GM23338 (cell line): ENCODE data around the gene TMEM41B. TPM values are rescaled to one million over a fixed set of nuclear protein-coding genes. Genes with fewer than 3 reads are reported as not detected.

Source experiments
- ATAC-seq: fragments of 200-7000 bp; cut with Tn5 transposase; 3 replicates; pipeline ENCODE4 v1.9.1; 2020
- DNase-seq: peaks from one replicate; pipeline ENCODE4 v3.0.0-alpha.2; 2015; ENCODE audit warnings: low spot score
- H2AFZ ChIP-seq: fragments of 200-600 bp; sonication (generic); 2 replicates; pipeline ENCODE4 v1.8.0; 2016; ENCODE audit warnings: antibody characterized with exemption, mild to moderate bottlenecking, moderate library complexity
- H3F3A ChIP-seq: fragments of 200-600 bp; sonication (generic); replicated peaks from 2 replicates; pipeline ENCODE4 v1.8.0; 2017; ENCODE audit warnings: antibody characterized with exemption, mixed run types, low read depth
- H3K27ac ChIP-seq: fragments of 200-600 bp; sonication (generic); 2 replicates; pipeline ENCODE4 v1.6.1; 2016; ENCODE audit warnings: low read depth
- H3K27me3 ChIP-seq: fragments of 200-600 bp; sonication (generic); 2 replicates; pipeline ENCODE4 v1.8.0; 2016; ENCODE audit warnings: mild to moderate bottlenecking, mixed run types, moderate library complexity; ENCODE audit not compliant: insufficient read depth
- H3K36me3 ChIP-seq: fragments of 200-600 bp; sonication (generic); 2 replicates; pipeline ENCODE4 v1.8.0; 2016; ENCODE audit warnings: mild to moderate bottlenecking; ENCODE audit not compliant: insufficient read depth
- H3K4me1 ChIP-seq: fragments of 200-600 bp; sonication (generic); 2 replicates; pipeline ENCODE4 v1.8.0; 2016; ENCODE audit warnings: mild to moderate bottlenecking, moderate library complexity; ENCODE audit not compliant: insufficient read depth
- H3K4me2 ChIP-seq: fragments of 200-600 bp; sonication (generic); 2 replicates; pipeline ENCODE4 v1.7.1; 2017; ENCODE audit warnings: mixed run types
- H3K4me3 ChIP-seq: fragments of 200-600 bp; sonication (generic); 2 replicates; pipeline ENCODE4 v1.6.1; 2016; ENCODE audit warnings: mixed run types
- H3K79me2 ChIP-seq: fragments of 200-600 bp; sonication (generic); replicated peaks from 2 replicates; pipeline ENCODE4 v1.8.0; 2017; ENCODE audit warnings: mild to moderate bottlenecking; ENCODE audit not compliant: insufficient read depth
- H3K9me2 ChIP-seq: fragments of 200-600 bp; sonication (generic); 2 replicates; pipeline ENCODE4 v1.8.0; 2017; ENCODE audit not compliant: insufficient read depth
- H4K20me1 ChIP-seq: fragments of 200-600 bp; sonication (generic); replicated peaks from 2 replicates; pipeline ENCODE4 v1.8.0; 2017; ENCODE audit warnings: mild to moderate bottlenecking; ENCODE audit not compliant: insufficient read depth
- H3K27ac Mint-ChIP-seq: 2 replicates; pipeline ENCODE4 v1.8.0; 2020; ENCODE audit warnings: inconsistent platforms, mild to moderate bottlenecking, moderate library complexity, mixed read lengths
- H3K27me3 Mint-ChIP-seq: 3 replicates; pipeline ENCODE4 v1.8.0; 2022; ENCODE audit warnings: low read depth, mild to moderate bottlenecking, moderate library complexity, mixed read lengths, inconsistent platforms; ENCODE audit not compliant: insufficient read depth, poor library complexity
- H3K36me3 Mint-ChIP-seq: 3 replicates; pipeline ENCODE4 v1.8.0; 2021; ENCODE audit warnings: low read depth, mild to moderate bottlenecking, inconsistent platforms, moderate library complexity, mixed read lengths
- H3K4me1 Mint-ChIP-seq: 3 replicates; pipeline ENCODE4 v1.8.0; 2020; ENCODE audit warnings: mild to moderate bottlenecking, inconsistent platforms, mixed read lengths
- H3K4me3 Mint-ChIP-seq: 3 replicates; pipeline ENCODE4 v1.8.0; 2021; ENCODE audit warnings: moderate library complexity, mild to moderate bottlenecking, inconsistent platforms, mixed read lengths
- H3K9me3 Mint-ChIP-seq: 3 replicates; pipeline ENCODE4 v1.8.0; 2020; ENCODE audit warnings: moderate library complexity, mild to moderate bottlenecking, inconsistent platforms, mixed read lengths
- CREB1 ChIP-seq: fragments of 250-450 bp; sonication (Bioruptor Pico); IDR thresholded peaks from 2 replicates; pipeline ENCODE4 v1.5.0; 2020; ENCODE audit warnings: low read depth, mild to moderate bottlenecking, moderate library complexity
- CTCF ChIP-seq, 2 experiments: fragments of 200-600 bp in 1 of 2; sonication (generic) in 1 of 2; conservative IDR thresholded peaks; 2 replicates each; pipeline versions ENCODE4 v1.5.1 to v1.6.1; 2016 to 2017; ENCODE audit warnings: antibody characterized with exemption in 2 of 2, low read depth in 2 of 2, mild to moderate bottlenecking in 2 of 2, moderate library complexity in 1 of 2
- ETS1 ChIP-seq: IDR thresholded peaks from 2 replicates; pipeline ENCODE4 v1.6.1; 2016; ENCODE audit warnings: antibody characterized with exemption
- EZH2 ChIP-seq: fragments of 200-600 bp; sonication (generic); IDR thresholded peaks from one replicate; pipeline ENCODE4 v1.8.0; 2017; ENCODE audit warnings: antibody characterized with exemption, mild to moderate bottlenecking, low read depth; ENCODE audit not compliant: unreplicated experiment
- EZH2phosphoT487 ChIP-seq: fragments of 200-600 bp; sonication (generic); IDR thresholded peaks from one replicate; pipeline ENCODE4 v1.8.1; 2018; ENCODE audit warnings: antibody characterized with exemption; ENCODE audit not compliant: unreplicated experiment
- JUNB ChIP-seq: IDR thresholded peaks from one replicate; pipeline ENCODE4 v1.6.1; 2016; ENCODE audit warnings: antibody characterized with exemption; ENCODE audit not compliant: unreplicated experiment
- NANOG ChIP-seq: IDR thresholded peaks from 2 replicates; pipeline ENCODE4 v1.6.1; 2016; ENCODE audit warnings: antibody characterized with exemption, borderline replicate concordance
- POLR2AphosphoS5 ChIP-seq: IDR thresholded peaks from 2 replicates; pipeline ENCODE4 v1.6.1; 2016; ENCODE audit warnings: antibody characterized with exemption, low read depth
- REST ChIP-seq: IDR thresholded peaks from one replicate; pipeline ENCODE4 v1.6.1; 2018; ENCODE audit warnings: antibody characterized with exemption; ENCODE audit not compliant: unreplicated experiment
- STAT1 ChIP-seq: IDR thresholded peaks from one replicate; pipeline ENCODE4 v1.6.1; 2016; ENCODE audit warnings: antibody characterized with exemption; ENCODE audit not compliant: unreplicated experiment
- ZNF114 ChIP-seq: fragments of 250-450 bp; sonication (Bioruptor Pico); IDR thresholded peaks from 2 replicates; pipeline ENCODE4 v1.5.0; 2020; ENCODE audit warnings: mild to moderate bottlenecking, moderate library complexity
- ZNF331 ChIP-seq: fragments of 250-450 bp; sonication (Bioruptor Pico); IDR thresholded peaks from 2 replicates; pipeline ENCODE4 v1.5.0; 2020; ENCODE audit warnings: low read depth, mild to moderate bottlenecking, moderate library complexity
- polyA plus RNA-seq: library from polyadenylated mRNA; unstranded; fragments of >200 nt; fragmentation: Nextera tagmentation; extraction: Ambion mirVana; gene quantifications from 2 replicates; pipeline ENCODE4 v1.2.1, GENCODE V29; 2016
- total RNA-seq: library from RNA; depleted of rRNA; stranded (reverse); fragments of >200 nt; shearing (Covaris generic); gene quantifications from 2 replicates; pipeline ENCODE4 v1.2.3, GENCODE V29; 2014

Gene TMEM41B
- total and polyA plus RNA-seq, 2 experiments from 2014 or later: 34.4 to 53.8 TPM

- TF ChIP-seq REST: no peak
- no peak for TF ChIP-seq ETS1
- TF ChIP-seq EZH2phosphoT487: no peak
- TF ChIP-seq ZNF331 (CRISPR knock-in tag): no peak
These were observed 20.7 kb downstream of the TMEM41B start (continued) for GRCh38 chr11:9293646-9294045.

- TF ChIP-seq POLR2AphosphoS5 (no peak), REST (no peak), ZNF114 (no peak), NANOG (no peak), STAT1 (no peak), JUNB (no peak), ZNF331 (CRISPR knock-in tag) (no peak), EZH2phosphoT487 (no peak), CREB1 (CRISPR knock-in tag) (no peak), CTCF (conservative IDR thresholded peaks at IDR 0.05; ENCODE audit: low read depth in 2 of 2) (no peak), ETS1 (no peak), EZH2 (no peak)
- no peak overlapping the region for H3K4me2 ChIP-seq
- no peak overlapping the region for H3K27ac ChIP-seq
- Mint-ChIP-seq H3K27ac (no peak overlapping the region), H3K4me3 (no peak overlapping the region), H3K9me3 (no peaks in the 10 kb centered on the region), H3K4me1 (no peaks in the 10 kb centered on the region), H3K36me3 (peaks cover 28% of the 10 kb centered on the region), H3K27me3 (no peaks in the 10 kb centered on the region)
- H3K4me1 ChIP-seq: no peaks in the 10 kb centered on the region
- no peaks in the 10 kb centered on the region for H3K27me3 ChIP-seq
- H3K36me3 ChIP-seq: peaks cover 5% of the 10 kb centered on the region; the same call in 1 of the 2 replicates
- no peaks in the 10 kb centered on the region for H4K20me1 ChIP-seq
- no peak overlapping the region for H3K4me3 ChIP-seq
- H3K79me2 ChIP-seq: no peaks in the 10 kb centered on the region
- H3K9me2 ChIP-seq: no peaks in the 10 kb centered on the region
- H3F3A ChIP-seq: 0 out of 2 replicates have a peak, but pooled peaks cover 5% of the 10 kb centered on the region
- DNase-seq: no peak
- H2AFZ ChIP-seq: no peak overlapping the region
- no peak for ATAC-seq
These were observed 28.4 kb downstream of the TMEM41B start for GRCh38 chr11:9285850-9286587.
